ENCODE data around the gene ACYP1. TPM values are rescaled to one million over a fixed set of nuclear protein-coding genes. Genes with fewer than 3 reads are reported as not detected.

The ACYP1 gene
- total and polyA plus RNA-seq, 2 of the 13 experiments (the other 11 are each of a cell fraction or from before 2014, with no cell fraction given): 9.7 to 22.4 TPM

- ATAC-seq (peak; percentile 23), FAIRE-seq (peak; percentile 4), DNase-seq (ENCODE audit: low spot score) (no peak)
- H3K27ac ChIP-seq (ENCODE audit: extremely low read length, insufficient read depth, low read length): peak overlapping the region; percentile 50
- in situ Hi-C loops (cut with HindIII; ENCODE audit: extremely low pct_ligation_motif_present, low pct_unique_long_range_greater_than_20kb): loop anchor here (5.0 kb wide), 1 partner anchor 51 kb away; no protein-coding TSS in a partner anchor
- intact Hi-C loops (cut with micrococcal nuclease; ENCODE audit: unreplicated experiment): loop anchor here (2.0 to 10.0 kb wide), 2 partner anchors 49 to 61 kb away; partner anchors contain the start of genes ACYP1, PGF and ZC2HC1C
- H3K9me3 ChIP-seq (ENCODE audit: low read length): peaks cover 5% of the 10 kb centered on the region
- BruUV-seq (replicated peaks): TSS peak; percentile 73
- peak overlapping the region; percentile 85 for H3K9ac ChIP-seq (ENCODE audit: insufficient read depth, low read depth, low read length)
- ChIA-PET POLR2A (interaction anchor here (0.9 to 1.8 kb wide), 6 partner anchors 15 to 81 kb away, joined by 3 to 12 read pairs (median 4); partner anchors contain the start of genes PGF, RPS6KL1 and ZC2HC1C), CTCF (ENCODE audit: low intra/inter-chr PET ratio, low total read pairs) (no interaction called here)
- H4K20me1 ChIP-seq (ENCODE audit: insufficient read depth, low read length): no peaks in the 10 kb centered on the region
- no peaks in the 10 kb centered on the region; a peak in 1 of 5 replicates for H3K27me3 ChIP-seq (ENCODE audit: control insufficient read depth in 1 of 2, insufficient read depth in 2 of 2, low read length in 2 of 2)
- peaks cover 17% of the 10 kb centered on the region for H3K4me1 ChIP-seq (ENCODE audit: insufficient read depth, low read length)
- H3K4me2 ChIP-seq (ENCODE audit: low read depth, low read length): peak overlapping the region; percentile 95
- H2AFZ ChIP-seq (ENCODE audit: low read length): no peak overlapping the region
- WGBS (ENCODE audit: low lambda C conversion rate): 5% methylated on average over 10 of the region's 18 CpGs
- H3K4me3 ChIP-seq (replicated peaks in 1 of 3; ENCODE audit: insufficient read depth in 1 of 3, low read depth in 2 of 3, low read length in 3 of 3): peak overlapping the region; percentile 82 to 97 (median 92)
- peaks cover 14% of the 10 kb centered on the region for H3K79me2 ChIP-seq (ENCODE audit: insufficient read depth, low read length)
- peaks cover 6 to 31% of the 10 kb centered on the region in 2 experiments; a peak in 4 of 5 replicates for H3K36me3 ChIP-seq (replicated peaks in 1 of 2; ENCODE audit: control insufficient read depth in 1 of 2, insufficient read depth in 2 of 2, low read length in 2 of 2)
- TF ChIP-seq ZNF101 (CRISPR knock-in tag; IDR thresholded peaks at IDR 0.05; ENCODE audit: borderline replicate concordance, low read depth) (no peak), RORA (CRISPR knock-in tag; IDR thresholded peaks at IDR 0.05) (no peak), ZNF274 (CRISPR knock-in tag; IDR thresholded peaks at IDR 0.05) (no peak), ZNF773 (CRISPR knock-in tag; IDR thresholded peaks at IDR 0.05; ENCODE audit: borderline replicate concordance) (no peak), ATF7 (IDR thresholded peaks at IDR 0.05) (no peak), ATF7 (CRISPR knock-in tag; IDR thresholded peaks at IDR 0.05) (no peak), ZNF382 (CRISPR knock-in tag; IDR thresholded peaks at IDR 0.05; ENCODE audit: borderline replicate concordance) (no peak), PATZ1 (CRISPR knock-in tag; IDR thresholded peaks at IDR 0.05) (no peak), KLF16 (CRISPR knock-in tag; IDR thresholded peaks at IDR 0.05) (no peak), EEA1 (CRISPR knock-in tag; IDR thresholded peaks at IDR 0.05; ENCODE audit: borderline replicate concordance) (0 out of 2 replicates have a peak, but pooled peaks have one; percentile 4), ZNF770 (CRISPR knock-in tag; IDR thresholded peaks at IDR 0.05) (no peak), ZNF777 (CRISPR knock-in tag; IDR thresholded peaks at IDR 0.05) (no peak), CCAR2 (optimal IDR thresholded peaks at IDR 0.05; ENCODE audit: low read depth, low read length) (no peak)
- TF ChIP-seq, protein P1, sequence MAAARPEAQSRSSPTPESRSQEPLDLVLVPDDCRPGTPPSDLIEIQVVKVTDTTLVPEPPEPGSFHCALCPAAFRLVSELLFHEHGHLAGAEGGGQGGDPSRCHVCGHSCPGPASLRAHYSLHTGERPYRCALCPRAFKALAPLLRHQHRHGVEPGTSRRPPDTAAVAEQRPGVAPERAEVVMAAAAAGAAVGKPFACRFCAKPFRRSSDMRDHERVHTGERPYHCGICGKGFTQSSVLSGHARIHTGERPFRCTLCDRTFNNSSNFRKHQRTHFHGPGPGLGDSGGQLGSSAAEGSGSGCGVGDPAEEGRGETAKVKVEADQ (CRISPR knock-in tag; IDR thresholded peaks at IDR 0.05; ENCODE audit: borderline replicate concordance): no peak
- TF ChIP-seq, protein P2, sequence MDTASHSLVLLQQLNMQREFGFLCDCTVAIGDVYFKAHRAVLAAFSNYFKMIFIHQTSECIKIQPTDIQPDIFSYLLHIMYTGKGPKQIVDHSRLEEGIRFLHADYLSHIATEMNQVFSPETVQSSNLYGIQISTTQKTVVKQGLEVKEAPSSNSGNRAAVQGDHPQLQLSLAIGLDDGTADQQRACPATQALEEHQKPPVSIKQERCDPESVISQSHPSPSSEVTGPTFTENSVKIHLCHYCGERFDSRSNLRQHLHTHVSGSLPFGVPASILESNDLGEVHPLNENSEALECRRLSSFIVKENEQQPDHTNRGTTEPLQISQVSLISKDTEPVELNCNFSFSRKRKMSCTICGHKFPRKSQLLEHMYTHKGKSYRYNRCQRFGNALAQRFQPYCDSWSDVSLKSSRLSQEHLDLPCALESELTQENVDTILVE (CRISPR knock-in tag; IDR thresholded peaks at IDR 0.05): no peak
- TF ChIP-seq, protein P3, sequence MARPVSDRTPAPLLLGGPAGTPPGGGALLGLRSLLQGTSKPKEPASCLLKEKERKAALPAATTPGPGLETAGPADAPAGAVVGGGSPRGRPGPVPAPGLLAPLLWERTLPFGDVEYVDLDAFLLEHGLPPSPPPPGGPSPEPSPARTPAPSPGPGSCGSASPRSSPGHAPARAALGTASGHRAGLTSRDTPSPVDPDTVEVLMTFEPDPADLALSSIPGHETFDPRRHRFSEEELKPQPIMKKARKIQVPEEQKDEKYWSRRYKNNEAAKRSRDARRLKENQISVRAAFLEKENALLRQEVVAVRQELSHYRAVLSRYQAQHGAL (CRISPR knock-in tag; IDR thresholded peaks at IDR 0.05; ENCODE audit: not compliant biosample characterization): no peak
Measured at GRCh38 chr14:75003250-75004027, 60.4 kb downstream of the ACYP1 start.

All from HepG2 (cell line).